Thyroid gland (tissue), 4 donors: ENCODE data around the gene PTCHD1. TPM values are rescaled to one million over a fixed set of nuclear protein-coding genes. Genes with fewer than 3 reads are reported as not detected.

Source experiments
- DNase-seq, 2 donors: peaks; one replicate each; pipeline ENCODE4 v3.0.0-alpha.2; 2019
- H3K27ac ChIP-seq, 3 donors: fragments of 200-600 bp; sonication (generic); 1 replicate in 2 of 3; 2 replicates in 1 of 3; pipeline ENCODE4 v1.5.1; 2016 to 2019; ENCODE audit warnings: mild to moderate bottlenecking in 1 of 3, moderate library complexity in 1 of 3
- H3K27me3 ChIP-seq: fragments of 200-600 bp; sonication (generic); one replicate; pipeline ENCODE4 v1.5.1; 2019
- H3K36me3 ChIP-seq, 2 donors: fragments of 200-600 bp; sonication (generic); one replicate each; pipeline ENCODE4 v1.5.1; 2016 to 2019
- H3K4me1 ChIP-seq, 2 donors: fragments of 200-600 bp; sonication (generic); one replicate each; pipeline ENCODE4 v1.5.1; 2017 to 2019
- H3K4me3 ChIP-seq, 3 donors: fragments of 200-600 bp; sonication (generic); replicated peaks in 1 of 3; 1 replicate in 2 of 3; 2 replicates in 1 of 3; pipeline ENCODE4 v1.5.1; 2016; ENCODE audit warnings: mild to moderate bottlenecking in 1 of 3
- H3K9me3 ChIP-seq: fragments of 200-600 bp; sonication (generic); one replicate; pipeline ENCODE4 v1.5.1; 2017
- POLR2A ChIP-seq, 2 donors: fragments of 450-650 bp; IDR thresholded peaks; one replicate each; pipeline ENCODE4 v1.6.1; 2017; ENCODE audit warnings: antibody characterized with exemption in 2 of 2, mild to moderate bottlenecking in 2 of 2, moderate library complexity in 1 of 2
- WGBS, 2 donors: methylation state at CpG; one replicate each; pipeline ENCODE4 v1.1.5; 2017; 5-methylcytosine and 5-hydroxymethylcytosine counted together
- intact Hi-C: fragments of 100-400 bp; cut with DNase I; formaldehyde crosslinking; loops from one replicate; pipeline ENCODE4 v1.15.1; 2023
- total RNA-seq, 4 donors: library from RNA; depleted of rRNA; stranded (reverse); fragments of >200 nt; gene quantifications; one replicate each; pipeline ENCODE4 v1.2.3, GENCODE V29; 2016
- TF ChIP-seq, protein P1 (sequence below), 6 experiments: fragments of 200-600 bp in 3 of 6; fragments of 450-650 bp in 3 of 6; sonication (generic) in 3 of 6; IDR thresholded peaks; one replicate each; pipeline ENCODE4 v1.5.1; 2016 to 2019; ENCODE audit warnings: antibody characterized with exemption in 6 of 6, mild to moderate bottlenecking in 2 of 6, inconsistent platforms in 1 of 6, moderate library complexity in 1 of 6

PTCHD1 gene
- 1 to 10 TPM in 1 of 4 donors, under 1 TPM in 3; under 0.01 to 1.3 (median 0.59) TPM for total RNA-seq

DNA sequence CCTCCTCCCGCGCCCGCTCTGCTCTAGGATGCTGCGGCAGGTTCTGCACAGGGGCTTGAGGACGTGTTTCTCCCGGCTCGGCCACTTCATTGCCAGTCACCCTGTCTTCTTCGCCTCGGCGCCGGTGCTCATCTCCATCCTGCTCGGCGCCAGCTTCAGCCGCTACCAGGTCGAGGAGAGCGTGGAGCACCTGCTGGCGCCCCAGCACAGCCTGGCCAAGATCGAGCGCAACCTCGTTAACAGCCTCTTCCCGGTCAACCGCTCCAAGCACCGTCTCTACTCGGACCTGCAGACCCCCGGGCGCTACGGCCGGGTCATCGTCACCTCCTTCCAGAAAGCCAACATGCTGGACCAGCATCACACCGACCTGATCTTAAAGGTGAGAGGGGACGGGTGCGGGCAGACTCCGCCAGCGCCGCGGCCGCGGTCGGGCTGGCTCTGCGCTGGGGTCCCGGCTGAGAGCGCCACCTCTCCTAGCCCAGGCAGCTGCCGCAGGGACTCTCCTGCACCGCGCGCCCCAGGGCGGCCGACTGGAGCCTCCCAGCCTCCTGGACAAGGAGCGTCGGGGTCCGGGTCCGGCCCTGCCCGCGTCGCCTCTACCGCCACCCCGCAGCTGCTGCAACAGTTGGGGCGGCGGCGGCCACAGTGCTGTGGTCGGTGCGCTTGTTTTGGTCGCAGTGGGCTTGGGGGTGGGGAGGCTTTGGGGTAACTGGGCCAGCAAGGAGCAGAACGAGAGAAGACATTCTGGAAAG, at the start of gene PTCHD1:
TSS of gene PTCHD1 (plus strand) at position 2 of the 752 bp plus-strand sequence. CDS start at position 29, 27 bp downstream.
- TF ChIP-seq, protein P1, sequence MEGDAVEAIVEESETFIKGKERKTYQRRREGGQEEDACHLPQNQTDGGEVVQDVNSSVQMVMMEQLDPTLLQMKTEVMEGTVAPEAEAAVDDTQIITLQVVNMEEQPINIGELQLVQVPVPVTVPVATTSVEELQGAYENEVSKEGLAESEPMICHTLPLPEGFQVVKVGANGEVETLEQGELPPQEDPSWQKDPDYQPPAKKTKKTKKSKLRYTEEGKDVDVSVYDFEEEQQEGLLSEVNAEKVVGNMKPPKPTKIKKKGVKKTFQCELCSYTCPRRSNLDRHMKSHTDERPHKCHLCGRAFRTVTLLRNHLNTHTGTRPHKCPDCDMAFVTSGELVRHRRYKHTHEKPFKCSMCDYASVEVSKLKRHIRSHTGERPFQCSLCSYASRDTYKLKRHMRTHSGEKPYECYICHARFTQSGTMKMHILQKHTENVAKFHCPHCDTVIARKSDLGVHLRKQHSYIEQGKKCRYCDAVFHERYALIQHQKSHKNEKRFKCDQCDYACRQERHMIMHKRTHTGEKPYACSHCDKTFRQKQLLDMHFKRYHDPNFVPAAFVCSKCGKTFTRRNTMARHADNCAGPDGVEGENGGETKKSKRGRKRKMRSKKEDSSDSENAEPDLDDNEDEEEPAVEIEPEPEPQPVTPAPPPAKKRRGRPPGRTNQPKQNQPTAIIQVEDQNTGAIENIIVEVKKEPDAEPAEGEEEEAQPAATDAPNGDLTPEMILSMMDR (IDR thresholded peaks at IDR 0.05) = no peak
- no peak for TF ChIP-seq POLR2A (IDR thresholded peaks at IDR 0.05)
- no peaks in the 10 kb centered on the region for H3K4me1 ChIP-seq
- WGBS, 2 donors = 7% methylated on average over 12 of the region's 64 CpGs; no CpG with 5 or more reads in 1 of the 2 donors
- H3K4me3 ChIP-seq = peak within 1 kb of the TSS in 1 of 3 donors; percentile 12
- intact Hi-C loops = no loop called here
- H3K36me3 ChIP-seq = no peaks in the 10 kb centered on the region
- no peaks in the 10 kb centered on the region for H3K9me3 ChIP-seq
- no peak within 1 kb of the TSS for H3K27ac ChIP-seq
- H3K27me3 ChIP-seq = no peaks in the 10 kb centered on the region
- DNase-seq = peak in 1 of 2 donors; percentile 3

DNA sequence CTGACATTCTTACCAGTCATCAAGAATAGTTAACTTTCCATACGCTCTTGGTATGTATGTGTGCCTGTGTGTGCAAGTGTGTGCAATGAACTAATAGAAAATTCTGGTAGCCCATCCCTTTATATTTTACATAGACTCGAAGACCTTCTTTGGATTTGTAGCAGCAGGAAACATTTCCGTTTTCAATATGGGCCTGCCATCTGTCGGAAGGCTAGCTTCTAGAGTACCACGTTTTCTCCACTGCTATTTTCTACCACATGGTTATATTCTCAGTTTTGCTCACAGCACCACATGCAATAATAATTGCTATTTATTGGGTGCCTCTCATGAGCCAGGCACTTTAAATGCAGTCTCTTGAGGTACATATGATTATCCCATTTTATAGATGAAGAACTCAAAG, 47.9 kb upstream of the PTCHD1 start:
- H3K9me3 ChIP-seq = no peaks in the 10 kb centered on the region
- TF ChIP-seq, protein P1 (IDR thresholded peaks at IDR 0.05) = no peak
- TF ChIP-seq POLR2A (IDR thresholded peaks at IDR 0.05) = no peak
- intact Hi-C loops = no loop called here

DNA sequence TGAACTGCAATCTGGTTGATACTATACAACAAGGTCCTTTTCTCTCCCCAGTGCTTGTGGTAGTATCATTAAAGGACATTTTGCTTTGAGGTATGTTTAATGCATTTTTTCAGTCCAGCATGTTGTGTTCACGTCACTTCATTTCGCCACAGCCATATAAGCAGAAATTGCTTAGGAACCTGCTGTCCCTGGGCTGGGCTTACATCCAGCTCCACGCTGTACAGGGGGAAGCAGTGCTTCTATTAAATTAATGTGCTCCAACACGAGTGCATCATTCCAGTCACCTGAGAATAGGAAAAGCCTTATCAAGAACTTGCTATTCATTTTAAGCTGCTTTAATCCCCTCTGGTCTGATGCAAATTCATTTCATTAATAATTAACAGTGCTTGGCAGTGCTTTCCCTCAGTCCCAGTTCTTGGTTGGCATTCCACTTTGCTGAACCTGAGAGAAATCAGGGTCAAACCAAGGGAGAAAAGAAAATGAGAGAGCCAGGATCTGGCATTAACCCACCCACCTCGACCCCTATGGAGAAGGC, 47.4 kb upstream of the PTCHD1 start:
- no peak for TF ChIP-seq POLR2A (IDR thresholded peaks at IDR 0.05)
- TF ChIP-seq, protein P1 (IDR thresholded peaks at IDR 0.05) = no peak
- no peak overlapping the region for H3K4me3 ChIP-seq
- 86 to 94% methylated on average over 5 of the region's 5 CpGs for WGBS, 2 donors
- no peaks in the 10 kb centered on the region for H3K27me3 ChIP-seq
- H3K4me1 ChIP-seq = no peaks in the 10 kb centered on the region
- H3K36me3 ChIP-seq = no peaks in the 10 kb centered on the region
- no peaks in the 10 kb centered on the region for H3K9me3 ChIP-seq
- DNase-seq = no peak
- H3K27ac ChIP-seq = no peak overlapping the region
- intact Hi-C loops = no loop called here

More for the DNA sequence above, 47.9 kb upstream of the PTCHD1 start:
- no peak overlapping the region for H3K4me3 ChIP-seq
- H3K4me1 ChIP-seq = no peaks in the 10 kb centered on the region
- no peaks in the 10 kb centered on the region for H3K36me3 ChIP-seq
- DNase-seq = no peak
- H3K27ac ChIP-seq = no peak overlapping the region
- WGBS, 2 donors = 92 to 97% methylated on average over 5 of the region's 5 CpGs
- no peaks in the 10 kb centered on the region for H3K27me3 ChIP-seq

DNA sequence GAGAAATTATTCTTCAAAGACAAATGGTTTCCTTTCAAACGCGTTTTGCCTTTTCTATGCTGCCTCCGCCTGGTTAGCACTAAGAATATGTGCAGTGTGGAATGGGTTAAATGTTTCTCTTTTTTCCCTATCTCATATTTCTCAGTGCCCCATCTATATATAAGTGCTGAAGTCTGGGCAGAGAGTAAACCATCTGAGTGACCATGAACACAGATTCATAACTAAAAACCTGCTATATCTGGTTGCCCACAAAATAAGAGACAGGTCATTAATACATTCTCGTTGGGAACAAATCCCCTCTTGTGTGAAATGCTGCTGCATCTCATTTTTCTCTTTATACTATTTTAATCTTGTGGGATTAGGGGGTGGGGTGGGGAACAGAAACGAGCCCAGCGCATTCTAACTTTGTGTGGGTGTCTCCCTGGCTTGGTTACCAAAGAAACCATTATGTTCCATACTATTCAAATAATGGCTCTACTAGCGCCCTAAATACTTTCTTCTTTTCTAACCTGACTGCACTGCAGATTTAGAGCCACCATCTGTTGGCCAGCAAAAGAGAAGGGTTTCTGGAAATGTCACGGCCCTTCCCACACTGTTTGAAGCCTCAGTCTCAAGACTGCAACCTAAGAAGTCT, 42.2 kb upstream of the PTCHD1 start:
- Histone ChIP-seq H3K36me3 (no peaks in the 10 kb centered on the region), H3K4me3 (no peak overlapping the region), H3K27me3 (no peaks in the 10 kb centered on the region), H3K27ac (peak overlapping the region in 2 of 3 donors; percentile 5 to 42), H3K4me1 (no peaks in the 10 kb centered on the region), H3K9me3 (no peaks in the 10 kb centered on the region)
- WGBS, 2 donors = 55 to 59% methylated on average over 8 of the region's 8 CpGs
- TF ChIP-seq, protein P1 (IDR thresholded peaks at IDR 0.05) = no peak
- TF ChIP-seq POLR2A (IDR thresholded peaks at IDR 0.05) = no peak
- intact Hi-C loops = no loop called here
- DNase-seq = no peak
